Measurements from ENCODE around the gene ADRA2B.

DNA sequence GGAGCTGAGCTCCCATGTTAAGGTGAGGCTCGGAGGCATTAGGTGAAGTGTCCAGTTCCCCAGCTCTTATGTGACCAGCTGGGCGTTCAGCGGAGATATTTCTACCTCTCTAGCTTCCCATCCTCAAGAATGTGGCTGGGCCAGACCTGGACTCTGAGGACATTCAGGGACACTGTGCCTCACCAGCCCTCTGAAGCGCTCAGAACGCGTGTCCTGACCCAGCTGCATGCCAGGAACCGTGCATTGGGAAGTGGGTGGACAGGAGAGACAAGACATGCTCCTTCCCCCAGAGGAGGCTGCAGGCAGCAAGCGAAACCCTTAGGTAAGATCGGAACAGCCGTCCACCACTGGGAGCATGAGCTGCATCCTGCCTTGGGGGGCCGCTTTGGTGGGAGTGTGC is 43.6 kb downstream of the ADRA2B start:
- no peak for TF ChIP-seq CTCF (IDR thresholded peaks at IDR 0.05)
- no peak for TF ChIP-seq MLX (CRISPR knock-in tag; IDR thresholded peaks at IDR 0.05)
- TF ChIP-seq ELF4 (CRISPR knock-in tag; IDR thresholded peaks at IDR 0.05; ENCODE audit: low read depth), result no peak
- TF ChIP-seq ETV6 (CRISPR knock-in tag; IDR thresholded peaks at IDR 0.05), result no peak
- TF ChIP-seq ZNF263 (CRISPR knock-in tag; IDR thresholded peaks at IDR 0.05; ENCODE audit: low read depth), result no peak
- TF ChIP-seq JUN (CRISPR knock-in tag; IDR thresholded peaks at IDR 0.05), result no peak
- no peak for TF ChIP-seq NFE2L1 (CRISPR knock-in tag; IDR thresholded peaks at IDR 0.05)
- no peak for TF ChIP-seq MAX (CRISPR knock-in tag; IDR thresholded peaks at IDR 0.05)
- no peak for TF ChIP-seq E2F1 (CRISPR knock-in tag; IDR thresholded peaks at IDR 0.05)
- no peak for TF ChIP-seq PRDM15 (CRISPR knock-in tag; IDR thresholded peaks at IDR 0.05)
- TF ChIP-seq, protein P1, sequence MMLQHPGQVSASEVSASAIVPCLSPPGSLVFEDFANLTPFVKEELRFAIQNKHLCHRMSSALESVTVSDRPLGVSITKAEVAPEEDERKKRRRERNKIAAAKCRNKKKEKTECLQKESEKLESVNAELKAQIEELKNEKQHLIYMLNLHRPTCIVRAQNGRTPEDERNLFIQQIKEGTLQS (CRISPR knock-in tag; conservative IDR thresholded peaks at IDR 0.05), result no peak
- no peak for TF ChIP-seq NR3C1 (CRISPR knock-in tag; conservative IDR thresholded peaks at IDR 0.05; ENCODE audit: low read depth)
- no peak for TF ChIP-seq GTF2I (CRISPR knock-in tag; conservative IDR thresholded peaks at IDR 0.05)

Data from WTC11 (cell line).